Memory B cell (primary cell): ENCODE results near the gene FASTK.

Experiments used
- ATAC-seq: fragments of 150-1000 bp; cut with Tn5 transposase; 2 replicates; pipeline ENCODE4 v1.10.0; 2021; ENCODE audit warnings: low read depth, mild to moderate bottlenecking, moderate library complexity
- DNase-seq, 2 donors: peaks; one replicate each; pipeline ENCODE4 v3.0.0; 2022; ENCODE audit warnings: low spot score in 2 of 2
- H3K27ac Mint-ChIP-seq: one replicate; pipeline ENCODE4 v1.8.0; 2022; ENCODE audit warnings: mild to moderate bottlenecking, moderate library complexity, mixed read lengths
- H3K27me3 Mint-ChIP-seq: one replicate; pipeline ENCODE4 v1.8.0; 2022; ENCODE audit warnings: mixed read lengths
- H3K36me3 Mint-ChIP-seq: one replicate; pipeline ENCODE4 v1.8.0; 2022; ENCODE audit warnings: mild to moderate bottlenecking, mixed read lengths
- H3K4me1 Mint-ChIP-seq: one replicate; pipeline ENCODE4 v1.8.0; 2022; ENCODE audit warnings: mixed read lengths
- H3K4me3 Mint-ChIP-seq: one replicate; pipeline ENCODE4 v1.8.0; 2022; ENCODE audit warnings: mild to moderate bottlenecking, moderate library complexity, mixed read lengths
- H3K9me3 Mint-ChIP-seq: one replicate; pipeline ENCODE4 v1.8.0; 2022; ENCODE audit warnings: mixed read lengths

Gene FASTK

GRCh38 chr7:151095828-151096475 lies 15.3 kb upstream of the FASTK start:
- no peaks in the 10 kb centered on the region for H3K9me3 Mint-ChIP-seq
- ATAC-seq = no peak
- no peaks in the 10 kb centered on the region for H3K27me3 Mint-ChIP-seq
- peaks cover 2% of the 10 kb centered on the region for H3K4me1 Mint-ChIP-seq
- H3K27ac Mint-ChIP-seq = no peak overlapping the region
- no peak overlapping the region for H3K4me3 Mint-ChIP-seq
- DNase-seq = no peak
- no peaks in the 10 kb centered on the region for H3K36me3 Mint-ChIP-seq

GRCh38 chr7:151095123-151095797 lies 14.7 kb upstream of the FASTK start:
- H3K9me3 Mint-ChIP-seq = no peaks in the 10 kb centered on the region
- no peak overlapping the region for H3K4me3 Mint-ChIP-seq
- peaks cover 2% of the 10 kb centered on the region for H3K4me1 Mint-ChIP-seq
- ATAC-seq (no peak), DNase-seq (no peak)
- no peaks in the 10 kb centered on the region for H3K27me3 Mint-ChIP-seq
- no peaks in the 10 kb centered on the region for H3K36me3 Mint-ChIP-seq
- H3K27ac Mint-ChIP-seq = no peak overlapping the region

- H3K9me3 Mint-ChIP-seq = no peaks in the 10 kb centered on the region
Measured at GRCh38 chr7:151094675-151095074, 14.1 kb upstream of the FASTK start.

GRCh38 chr7:151093748-151094147 lies 13.1 kb upstream of the FASTK start:
- Mint-ChIP-seq H3K27ac (no peak overlapping the region), H3K36me3 (no peaks in the 10 kb centered on the region), H3K9me3 (no peaks in the 10 kb centered on the region), H3K4me1 (peaks cover 8% of the 10 kb centered on the region), H3K4me3 (no peak overlapping the region), H3K27me3 (no peaks in the 10 kb centered on the region)
- DNase-seq = no peak
- ATAC-seq = no peak

More at GRCh38 chr7:151094675-151095074, 14.1 kb upstream of the FASTK start:
- Mint-ChIP-seq H3K27ac (no peak overlapping the region), H3K27me3 (no peaks in the 10 kb centered on the region), H3K36me3 (no peaks in the 10 kb centered on the region), H3K4me3 (no peak overlapping the region), H3K4me1 (peaks cover 4% of the 10 kb centered on the region)
- ATAC-seq (no peak), DNase-seq (no peak)

- Mint-ChIP-seq H3K9me3 (no peaks in the 10 kb centered on the region), H3K27me3 (no peaks in the 10 kb centered on the region), H3K36me3 (no peaks in the 10 kb centered on the region), H3K4me1 (peaks cover 11% of the 10 kb centered on the region), H3K27ac (no peak overlapping the region), H3K4me3 (no peak overlapping the region)
- ATAC-seq (no peak), DNase-seq (no peak)
Measured at GRCh38 chr7:151091988-151092387, 11.4 kb upstream of the FASTK start.

GRCh38 chr7:151091431-151091830 lies 10.8 kb upstream of the FASTK start:
- Mint-ChIP-seq H3K27ac (no peak overlapping the region), H3K9me3 (no peaks in the 10 kb centered on the region), H3K4me1 (peaks cover 11% of the 10 kb centered on the region), H3K36me3 (no peaks in the 10 kb centered on the region), H3K27me3 (no peaks in the 10 kb centered on the region), H3K4me3 (no peak overlapping the region)
- no peak for DNase-seq
- no peak for ATAC-seq

- H3K4me3 Mint-ChIP-seq = no peak overlapping the region
- no peak overlapping the region for H3K27ac Mint-ChIP-seq
- ATAC-seq (no peak), DNase-seq (no peak)
- no peaks in the 10 kb centered on the region for H3K36me3 Mint-ChIP-seq
- H3K9me3 Mint-ChIP-seq = no peaks in the 10 kb centered on the region
- H3K27me3 Mint-ChIP-seq = no peaks in the 10 kb centered on the region
- peaks cover 11% of the 10 kb centered on the region for H3K4me1 Mint-ChIP-seq
Measured at GRCh38 chr7:151091003-151091402, 10.4 kb upstream of the FASTK start.

- no peak overlapping the region for H3K4me3 Mint-ChIP-seq
- no peak for ATAC-seq
- no peaks in the 10 kb centered on the region for H3K36me3 Mint-ChIP-seq
- H3K9me3 Mint-ChIP-seq = no peaks in the 10 kb centered on the region
- H3K27ac Mint-ChIP-seq = no peak overlapping the region
- no peak for DNase-seq
- no peaks in the 10 kb centered on the region for H3K27me3 Mint-ChIP-seq
- H3K4me1 Mint-ChIP-seq = peaks cover 20% of the 10 kb centered on the region
Measured at GRCh38 chr7:151089893-151090730, 9.5 kb upstream of the FASTK start.

- H3K27ac Mint-ChIP-seq = peak overlapping the region; percentile 7
- H3K27me3 Mint-ChIP-seq = peaks cover 2% of the 10 kb centered on the region
- no peak for DNase-seq
Measured at GRCh38 chr7:151088856-151089699, 8.5 kb upstream of the FASTK start.

GRCh38 chr7:151088019-151088855 lies 7.6 kb upstream of the FASTK start:
- Mint-ChIP-seq H3K36me3 (no peaks in the 10 kb centered on the region), H3K27me3 (peaks cover 2% of the 10 kb centered on the region), H3K27ac (peak overlapping the region; percentile 45), H3K4me1 (peaks cover 25% of the 10 kb centered on the region), H3K9me3 (no peaks in the 10 kb centered on the region), H3K4me3 (peak overlapping the region; percentile 47)
- ATAC-seq = no peak
- DNase-seq = no peak

More at GRCh38 chr7:151088856-151089699, 8.5 kb upstream of the FASTK start:
- no peaks in the 10 kb centered on the region for H3K9me3 Mint-ChIP-seq
- peak overlapping the region; percentile 43 for H3K4me3 Mint-ChIP-seq
- peaks cover 23% of the 10 kb centered on the region for H3K4me1 Mint-ChIP-seq
- no peaks in the 10 kb centered on the region for H3K36me3 Mint-ChIP-seq
- no peak for ATAC-seq

GRCh38 chr7:151087245-151088018 lies 6.8 kb upstream of the FASTK start:
- peaks cover 2% of the 10 kb centered on the region for H3K27me3 Mint-ChIP-seq
- peak overlapping the region; percentile 87 for H3K4me3 Mint-ChIP-seq
- peaks cover 30% of the 10 kb centered on the region for H3K4me1 Mint-ChIP-seq
- peaks cover 3% of the 10 kb centered on the region for H3K36me3 Mint-ChIP-seq
- DNase-seq = peak; percentile 38 to 54
- no peaks in the 10 kb centered on the region for H3K9me3 Mint-ChIP-seq
- H3K27ac Mint-ChIP-seq = peak overlapping the region; percentile 63
- peak; percentile 27 for ATAC-seq

- peak in 1 of 2 donors; percentile 45 for DNase-seq
- peaks cover 2% of the 10 kb centered on the region for H3K27me3 Mint-ChIP-seq
- peak overlapping the region; percentile 87 for H3K4me3 Mint-ChIP-seq
- peak overlapping the region; percentile 63 for H3K27ac Mint-ChIP-seq
- no peak for ATAC-seq
- no peaks in the 10 kb centered on the region for H3K9me3 Mint-ChIP-seq
- peaks cover 3% of the 10 kb centered on the region for H3K36me3 Mint-ChIP-seq
- H3K4me1 Mint-ChIP-seq = peaks cover 32% of the 10 kb centered on the region
Measured at GRCh38 chr7:151086802-151087244, 6.2 kb upstream of the FASTK start.
